Measurements from ENCODE around the gene SPOPL.

SPOPL gene

GRCh38 chr2:138601458-138602165 lies 100.0 kb downstream of the SPOPL start:
- no peak for DNase-seq (ENCODE audit: low read depth in 3 of 3)

GRCh38 chr2:138602166-138602460 lies 100.5 kb downstream of the SPOPL start:
- DNase-seq (ENCODE audit: low read depth in 3 of 3): no peak

GRCh38 chr2:138607746-138608145 lies 106.2 kb downstream of the SPOPL start:
- no peak for DNase-seq (ENCODE audit: low read depth in 3 of 3)

GRCh38 chr2:138609446-138609845 lies 107.9 kb downstream of the SPOPL start:
- DNase-seq (ENCODE audit: low read depth in 3 of 3): no peak

- DNase-seq (ENCODE audit: low read depth in 3 of 3): no peak
Observed at GRCh38 chr2:138610201-138610953, 108.8 kb downstream of the SPOPL start.

- no peak for DNase-seq (ENCODE audit: low read depth in 3 of 3)
Observed at GRCh38 chr2:138615257-138615656, 113.7 kb downstream of the SPOPL start.

GRCh38 chr2:138617026-138617425 lies 115.5 kb downstream of the SPOPL start:
- DNase-seq (ENCODE audit: low read depth in 3 of 3): no peak

GRCh38 chr2:138618971-138619370 lies 117.4 kb downstream of the SPOPL start:
- DNase-seq (ENCODE audit: low read depth in 3 of 3): no peak

GRCh38 chr2:138620431-138620830 lies 118.9 kb downstream of the SPOPL start:
- no peak for DNase-seq (ENCODE audit: low read depth in 3 of 3)

- DNase-seq (ENCODE audit: low read depth in 3 of 3): no peak
Observed at GRCh38 chr2:138621139-138621538, 119.6 kb downstream of the SPOPL start.

GRCh38 chr2:138622613-138623012 lies 121.0 kb downstream of the SPOPL start:
- no peak for DNase-seq (ENCODE audit: low read depth in 3 of 3)
